Brain microvascular endothelial cell (primary cell): ENCODE data around the gene MERTK.
"Not testable (repeated sequence)": the region's sequence is repeated elsewhere in the genome, so short reads cannot be mapped to it uniquely, and the experiment has no call there.

Experiments
- DNase-seq: peaks from one replicate; pipeline ENCODE4 v3.0.0-alpha.2; 2020
- H3K27ac ChIP-seq: fragments of 250-450 bp; sonication (Bioruptor Pico); 2 replicates; pipeline ENCODE4 v1.5.1; 2020; ENCODE audit warnings: mild to moderate bottlenecking, moderate library complexity
- H3K27me3 ChIP-seq: fragments of 250-450 bp; sonication (Bioruptor Pico); replicated peaks from 2 replicates; pipeline ENCODE4 v1.5.1; 2020; ENCODE audit warnings: mild to moderate bottlenecking
- H3K36me3 ChIP-seq: fragments of 250-450 bp; sonication (Bioruptor Pico); replicated peaks from 2 replicates; pipeline ENCODE4 v1.5.1; 2020; ENCODE audit warnings: mild to moderate bottlenecking
- H3K4me3 ChIP-seq: 2 replicates; pipeline ENCODE4 v1.5.1; 2011; ENCODE audit warnings: low read depth, mild to moderate bottlenecking, control low read depth, low read length, moderate library complexity
- CTCF ChIP-seq: IDR thresholded peaks from 2 replicates; pipeline ENCODE4 v1.5.1; 2011; ENCODE audit warnings: low read depth, mild to moderate bottlenecking, moderate library complexity, low read length, control low read depth, inconsistent platforms; ENCODE audit errors: missing control alignments
- in situ Hi-C: cut with HindIII; loops from 2 replicates; pipeline ENCODE4 v1.10.0; 2017; ENCODE audit warnings: low sequenced_read_pairs, low pct_ligation_motif_present

MERTK gene

GRCh38 chr2:111909079-111909478, 10.7 kb downstream of the MERTK start:
- H3K4me3 ChIP-seq: no peak overlapping the region
- DNase-seq: no peak
- in situ Hi-C loops: no loop called here
- H3K36me3 ChIP-seq: no peaks in the 10 kb centered on the region
- H3K27ac ChIP-seq: no peak overlapping the region
- H3K27me3 ChIP-seq: no peaks in the 10 kb centered on the region
- TF ChIP-seq CTCF: no peak

GRCh38 chr2:111909997-111910396, 11.6 kb downstream of the MERTK start:
- H3K27ac ChIP-seq, DNase-seq, H3K27me3 ChIP-seq, in situ Hi-C loops, H3K4me3 ChIP-seq, H3K36me3 ChIP-seq: not testable (repeated sequence)

- in situ Hi-C loops: no loop called here
- DNase-seq: no peak
- TF ChIP-seq CTCF: no peak
- no peak overlapping the region for H3K4me3 ChIP-seq
- no peak overlapping the region for H3K27ac ChIP-seq
- H3K36me3 ChIP-seq: no peaks in the 10 kb centered on the region
- H3K27me3 ChIP-seq: no peaks in the 10 kb centered on the region
Measured at GRCh38 chr2:111910609-111911277, 12.3 kb downstream of the MERTK start.

- DNase-seq, H3K27ac ChIP-seq, H3K36me3 ChIP-seq, H3K4me3 ChIP-seq, in situ Hi-C loops, H3K27me3 ChIP-seq: not testable (repeated sequence)
Measured at GRCh38 chr2:111911295-111911977, 13.0 kb downstream of the MERTK start.

GRCh38 chr2:111912547-111912946, 14.1 kb downstream of the MERTK start:
- in situ Hi-C loops: no loop called here
- DNase-seq: no peak
- no peaks in the 10 kb centered on the region for H3K27me3 ChIP-seq
- H3K4me3 ChIP-seq: no peak overlapping the region
- TF ChIP-seq CTCF: no peak
- no peaks in the 10 kb centered on the region for H3K36me3 ChIP-seq
- H3K27ac ChIP-seq: no peak overlapping the region

GRCh38 chr2:111917106-111917505, 18.7 kb downstream of the MERTK start:
- in situ Hi-C loops: no loop called here
- no peaks in the 10 kb centered on the region for H3K27me3 ChIP-seq
- no peak for DNase-seq
- H3K27ac ChIP-seq: no peak overlapping the region
- TF ChIP-seq CTCF: no peak
- H3K4me3 ChIP-seq: no peak overlapping the region
- H3K36me3 ChIP-seq: no peaks in the 10 kb centered on the region

GRCh38 chr2:111918383-111918806, 20.0 kb downstream of the MERTK start:
- TF ChIP-seq CTCF: no peak

More at GRCh38 chr2:111918383-111918806, 20.0 kb downstream of the MERTK start:
- H3K36me3 ChIP-seq: no peaks in the 10 kb centered on the region
- no peaks in the 10 kb centered on the region for H3K27me3 ChIP-seq
- in situ Hi-C loops: no loop called here
- DNase-seq: peak; percentile 73
- H3K4me3 ChIP-seq: no peak overlapping the region
- H3K27ac ChIP-seq: no peak overlapping the region
